ENCODE results near the gene ST6GALNAC2.
"Not testable (repeated sequence)": the region's sequence is repeated elsewhere in the genome, so short reads cannot be mapped to it uniquely, and the experiment has no call there.

ST6GALNAC2 gene

GRCh38 chr17:76528528-76529223 is 57.0 kb downstream of the ST6GALNAC2 start:
- DNase-seq (ENCODE audit: low read depth in 1 of 2, low spot score in 1 of 2), result no peak

- no peak for DNase-seq (ENCODE audit: low read depth in 1 of 2, low spot score in 1 of 2)
Measured at GRCh38 chr17:76528156-76528527, 57.5 kb downstream of the ST6GALNAC2 start.

- peak in 1 of 2 donors; percentile 25 for DNase-seq (ENCODE audit: low read depth in 1 of 2, low spot score in 1 of 2)
Measured at GRCh38 chr17:76527430-76528111, 58.1 kb downstream of the ST6GALNAC2 start.

GRCh38 chr17:76527016-76527415 is 58.6 kb downstream of the ST6GALNAC2 start:
- not testable (repeated sequence) for DNase-seq (ENCODE audit: low read depth in 1 of 2, low spot score in 1 of 2)

GRCh38 chr17:76525513-76525833 is 60.2 kb downstream of the ST6GALNAC2 start:
- not testable (repeated sequence) for DNase-seq (ENCODE audit: low read depth in 1 of 2, low spot score in 1 of 2)

- no peak for DNase-seq (ENCODE audit: low read depth in 1 of 2, low spot score in 1 of 2)
Measured at GRCh38 chr17:76524598-76525512, 60.8 kb downstream of the ST6GALNAC2 start.

GRCh38 chr17:76523084-76524037 is 62.3 kb downstream of the ST6GALNAC2 start:
- peak; percentile 77 to 79 for DNase-seq (ENCODE audit: low read depth in 1 of 2, low spot score in 1 of 2)

- DNase-seq (ENCODE audit: low read depth in 1 of 2, low spot score in 1 of 2), result not testable (repeated sequence)
Measured at GRCh38 chr17:76521683-76522082, 64.0 kb downstream of the ST6GALNAC2 start.

GRCh38 chr17:76521262-76521661 is 64.4 kb downstream of the ST6GALNAC2 start:
- DNase-seq (ENCODE audit: low read depth in 1 of 2, low spot score in 1 of 2), result no peak

- DNase-seq (ENCODE audit: low read depth in 1 of 2, low spot score in 1 of 2), result no peak
Measured at GRCh38 chr17:76519048-76519966, 66.4 kb downstream of the ST6GALNAC2 start.

- DNase-seq (ENCODE audit: low read depth in 1 of 2, low spot score in 1 of 2), result no peak
Measured at GRCh38 chr17:76517638-76518038, 68.0 kb downstream of the ST6GALNAC2 start.

Measured in activated T-helper 1 cell treated with anti-CD3 and anti-CD28 coated beads, Interleukin-2, amount 50 U/mL, for 16 hours (primary cell).